ENCODE data around the gene COMMD10. TPM values are rescaled to one million over a fixed set of nuclear protein-coding genes. Genes with fewer than 3 reads are reported as not detected.

Gene COMMD10
- polyA plus RNA-seq, 1 donor from 2014 or later, result 23.1 TPM

GRCh38 chr5:116318091-116318854 lies 233.4 kb downstream of the COMMD10 start:
- Histone ChIP-seq H3K27ac (ENCODE audit: low read length) (no peak overlapping the region), H4K20me1 (ENCODE audit: insufficient read depth) (no peaks in the 10 kb centered on the region), H2AFZ (ENCODE audit: low read depth, low read length) (no peak overlapping the region), H3K4me3 (ENCODE audit: low read length) (no peak overlapping the region), H3K4me2 (ENCODE audit: low read length) (no peak overlapping the region), H3K9me2 (ENCODE audit: insufficient read depth, low read length) (no peaks in the 10 kb centered on the region), H3K27me3 (ENCODE audit: insufficient read depth, low read depth, low read length) (no peaks in the 10 kb centered on the region), H3F3A (ENCODE audit: insufficient read depth, low read length, poor library complexity, severe bottlenecking) (no peaks in the 10 kb centered on the region), H3K9me3 (ENCODE audit: low read length) (no peaks in the 10 kb centered on the region), H3K36me3 (ENCODE audit: insufficient read depth, low read length) (no peaks in the 10 kb centered on the region), H3K9ac (ENCODE audit: low read length) (no peak overlapping the region), H3K79me2 (replicated peaks; ENCODE audit: insufficient read depth, low read length) (no peaks in the 10 kb centered on the region)
- TF ChIP-seq POLR2AphosphoS5 (IDR thresholded peaks at IDR 0.05) (no peak), MXI1 (conservative IDR thresholded peaks at IDR 0.05; ENCODE audit: poor library complexity, severe bottlenecking) (no peak)

GRCh38 chr5:116320486-116320885 lies 235.7 kb downstream of the COMMD10 start:
- Histone ChIP-seq H3K27me3 (ENCODE audit: insufficient read depth, low read depth, low read length) (no peaks in the 10 kb centered on the region), H3K79me2 (replicated peaks; ENCODE audit: insufficient read depth, low read length) (no peaks in the 10 kb centered on the region), H3K9me2 (ENCODE audit: insufficient read depth, low read length) (no peaks in the 10 kb centered on the region), H4K20me1 (ENCODE audit: insufficient read depth) (no peaks in the 10 kb centered on the region), H3K4me3 (ENCODE audit: low read length) (no peak overlapping the region), H3K9me3 (ENCODE audit: low read length) (no peaks in the 10 kb centered on the region), H3F3A (ENCODE audit: insufficient read depth, low read length, poor library complexity, severe bottlenecking) (no peaks in the 10 kb centered on the region), H3K4me2 (ENCODE audit: low read length) (no peak overlapping the region), H3K36me3 (ENCODE audit: insufficient read depth, low read length) (no peaks in the 10 kb centered on the region), H3K9ac (ENCODE audit: low read length) (no peak overlapping the region), H2AFZ (ENCODE audit: low read depth, low read length) (no peak overlapping the region), H3K27ac (ENCODE audit: low read length) (no peak overlapping the region)
- TF ChIP-seq POLR2AphosphoS5 (IDR thresholded peaks at IDR 0.05) (no peak), REST (IDR thresholded peaks at IDR 0.05; ENCODE audit: borderline replicate concordance) (no peak), MXI1 (conservative IDR thresholded peaks at IDR 0.05; ENCODE audit: poor library complexity, severe bottlenecking) (no peak), TAF1 (IDR thresholded peaks at IDR 0.05; ENCODE audit: low read depth) (no peak), EP300 (conservative IDR thresholded peaks at IDR 0.05; ENCODE audit: poor library complexity, severe bottlenecking) (no peak), RAD21 (conservative IDR thresholded peaks at IDR 0.05) (no peak), SMC3 (conservative IDR thresholded peaks at IDR 0.05; ENCODE audit: poor library complexity) (no peak), CTCF (IDR thresholded peaks at IDR 0.05; ENCODE audit: poor library complexity, severe bottlenecking) (no peak), EZH2 (IDR thresholded peaks at IDR 0.05; ENCODE audit: borderline replicate concordance, insufficient read depth, low read length, poor library complexity, severe bottlenecking) (no peak)

All from neural cell (in vitro differentiated cells).